CD4-positive, alpha-beta T cell treated with Interleukin-4 for 4 hours (primary cell): ENCODE results near the gene CEP97.

Source experiments
- DNase-seq: peaks from one replicate; pipeline ENCODE4 v3.0.0-alpha.2; 2020

CEP97 gene

GRCh38 chr3:101816215-101817149, 92.1 kb downstream of the CEP97 start:
- DNase-seq, result no peak

DNA sequence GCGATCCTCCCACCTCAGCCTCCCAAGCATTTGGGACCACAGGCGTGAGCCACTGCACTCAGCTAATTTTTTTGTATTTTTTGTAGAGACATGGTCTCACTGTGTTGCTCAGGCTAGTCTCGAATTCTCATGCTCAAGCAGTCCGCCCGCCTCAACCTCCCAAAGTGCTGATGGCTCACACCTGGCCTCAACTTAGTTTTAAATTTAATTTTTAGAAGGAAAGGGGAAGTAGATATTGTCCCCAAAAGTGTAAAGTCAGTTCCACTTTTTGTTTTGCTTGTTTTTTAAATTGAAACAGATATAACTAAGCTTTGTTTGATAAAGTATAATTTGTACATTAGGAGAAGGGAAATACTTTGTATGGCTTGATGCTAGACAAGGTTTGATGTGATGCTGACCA, 93.6 kb downstream of the CEP97 start:
- DNase-seq, result no peak

- DNase-seq, result no peak
Measured at GRCh38 chr3:101819649-101820206, 95.3 kb downstream of the CEP97 start.
